PC-3 (cell line): ENCODE measurements around the gene NRSN1.

Source experiments
- EZH2 ChIP-seq: fragments of 300-600 bp; sonication (generic); IDR thresholded peaks from one replicate; pipeline ENCODE4 v1.6.1; 2017; ENCODE audit warnings: antibody characterized with exemption, mild to moderate bottlenecking, low read length; ENCODE audit not compliant: unreplicated experiment
- EZH2phosphoT487 ChIP-seq: fragments of 300-600 bp; sonication (generic); IDR thresholded peaks from 2 replicates; pipeline ENCODE4 v1.6.1; 2018; ENCODE audit warnings: mild to moderate bottlenecking, antibody characterized with exemption, low read length, borderline replicate concordance
- TF ChIP-seq, protein P1 (sequence below): fragments of 300-600 bp; sonication (generic); conservative IDR thresholded peaks from 2 replicates; pipeline ENCODE4 v1.5.1; 2017; ENCODE audit warnings: antibody characterized with exemption, low read depth, mild to moderate bottlenecking, low read length

DNA sequence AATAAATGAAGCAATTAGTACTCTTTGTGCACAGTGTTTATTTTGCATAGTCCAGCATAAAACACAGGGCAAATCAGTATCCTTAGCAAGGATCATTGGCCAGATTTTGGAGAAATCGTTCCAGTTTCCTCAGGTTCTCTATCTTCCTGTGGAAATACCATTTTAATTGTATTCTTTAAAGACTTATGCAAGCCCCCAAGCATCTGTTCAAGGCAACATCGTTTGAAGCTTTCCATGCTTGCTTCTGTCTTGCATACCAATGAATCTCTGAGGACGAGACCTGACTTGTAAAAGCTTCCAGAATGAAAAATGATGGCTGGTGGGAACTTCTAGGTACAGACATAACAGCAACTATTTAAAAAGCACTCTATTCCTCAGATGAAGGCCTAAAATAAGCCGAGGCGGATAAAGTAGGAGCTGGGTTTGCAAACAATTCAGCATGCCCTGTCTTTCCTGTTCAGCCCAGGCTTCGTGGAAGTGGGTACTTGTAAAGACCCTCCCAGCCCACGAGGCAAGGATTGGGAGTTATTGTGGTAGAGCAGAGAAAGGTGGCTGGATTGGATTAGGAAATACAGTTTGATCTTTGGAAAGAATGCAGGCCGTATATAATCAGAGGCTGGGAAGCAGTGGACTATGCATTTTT is 21.6 kb downstream of the NRSN1 start:
- TF ChIP-seq, protein P1, sequence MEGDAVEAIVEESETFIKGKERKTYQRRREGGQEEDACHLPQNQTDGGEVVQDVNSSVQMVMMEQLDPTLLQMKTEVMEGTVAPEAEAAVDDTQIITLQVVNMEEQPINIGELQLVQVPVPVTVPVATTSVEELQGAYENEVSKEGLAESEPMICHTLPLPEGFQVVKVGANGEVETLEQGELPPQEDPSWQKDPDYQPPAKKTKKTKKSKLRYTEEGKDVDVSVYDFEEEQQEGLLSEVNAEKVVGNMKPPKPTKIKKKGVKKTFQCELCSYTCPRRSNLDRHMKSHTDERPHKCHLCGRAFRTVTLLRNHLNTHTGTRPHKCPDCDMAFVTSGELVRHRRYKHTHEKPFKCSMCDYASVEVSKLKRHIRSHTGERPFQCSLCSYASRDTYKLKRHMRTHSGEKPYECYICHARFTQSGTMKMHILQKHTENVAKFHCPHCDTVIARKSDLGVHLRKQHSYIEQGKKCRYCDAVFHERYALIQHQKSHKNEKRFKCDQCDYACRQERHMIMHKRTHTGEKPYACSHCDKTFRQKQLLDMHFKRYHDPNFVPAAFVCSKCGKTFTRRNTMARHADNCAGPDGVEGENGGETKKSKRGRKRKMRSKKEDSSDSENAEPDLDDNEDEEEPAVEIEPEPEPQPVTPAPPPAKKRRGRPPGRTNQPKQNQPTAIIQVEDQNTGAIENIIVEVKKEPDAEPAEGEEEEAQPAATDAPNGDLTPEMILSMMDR, result no peak
- TF ChIP-seq EZH2 (no peak), EZH2phosphoT487 (no peak)
